ENCODE results near the gene CD58.
"Not testable (repeated sequence)": the region's sequence is repeated elsewhere in the genome, so short reads cannot be mapped to it uniquely, and the experiment has no call there.

The CD58 gene

DNA sequence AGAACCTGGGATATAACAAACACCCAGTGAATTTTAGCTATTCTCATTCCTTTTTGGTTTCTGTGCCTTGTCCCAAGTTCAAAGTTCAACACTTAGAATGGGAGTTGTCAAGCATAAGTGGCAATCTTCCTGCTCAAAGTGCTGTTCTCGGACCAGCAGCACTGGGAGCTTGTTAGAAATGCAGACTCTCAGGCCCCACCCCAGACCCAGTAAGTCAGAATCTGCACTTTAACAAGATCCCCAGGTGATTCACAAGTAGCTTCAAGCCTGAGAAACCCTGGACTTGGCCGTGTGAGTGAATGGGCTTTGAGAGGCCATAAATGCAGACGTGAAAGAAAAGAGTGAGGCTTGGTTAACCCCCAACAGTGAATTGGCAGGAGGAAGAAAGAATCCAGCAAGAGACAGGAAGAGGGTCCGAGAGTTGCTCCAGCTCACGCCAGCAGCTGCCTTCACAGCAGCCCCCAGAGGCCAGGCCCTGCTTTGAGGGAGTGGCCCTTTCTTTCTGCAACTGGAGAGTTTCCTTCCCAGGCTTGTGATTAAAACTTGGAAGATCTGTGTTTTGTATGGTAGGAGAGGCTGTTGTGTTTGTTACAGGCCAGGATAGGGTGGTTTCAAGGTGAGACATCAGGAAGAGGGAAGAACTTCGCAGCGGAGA is 21.3 kb upstream of the CD58 start:
- DNase-seq, result not testable (repeated sequence)

DNA sequence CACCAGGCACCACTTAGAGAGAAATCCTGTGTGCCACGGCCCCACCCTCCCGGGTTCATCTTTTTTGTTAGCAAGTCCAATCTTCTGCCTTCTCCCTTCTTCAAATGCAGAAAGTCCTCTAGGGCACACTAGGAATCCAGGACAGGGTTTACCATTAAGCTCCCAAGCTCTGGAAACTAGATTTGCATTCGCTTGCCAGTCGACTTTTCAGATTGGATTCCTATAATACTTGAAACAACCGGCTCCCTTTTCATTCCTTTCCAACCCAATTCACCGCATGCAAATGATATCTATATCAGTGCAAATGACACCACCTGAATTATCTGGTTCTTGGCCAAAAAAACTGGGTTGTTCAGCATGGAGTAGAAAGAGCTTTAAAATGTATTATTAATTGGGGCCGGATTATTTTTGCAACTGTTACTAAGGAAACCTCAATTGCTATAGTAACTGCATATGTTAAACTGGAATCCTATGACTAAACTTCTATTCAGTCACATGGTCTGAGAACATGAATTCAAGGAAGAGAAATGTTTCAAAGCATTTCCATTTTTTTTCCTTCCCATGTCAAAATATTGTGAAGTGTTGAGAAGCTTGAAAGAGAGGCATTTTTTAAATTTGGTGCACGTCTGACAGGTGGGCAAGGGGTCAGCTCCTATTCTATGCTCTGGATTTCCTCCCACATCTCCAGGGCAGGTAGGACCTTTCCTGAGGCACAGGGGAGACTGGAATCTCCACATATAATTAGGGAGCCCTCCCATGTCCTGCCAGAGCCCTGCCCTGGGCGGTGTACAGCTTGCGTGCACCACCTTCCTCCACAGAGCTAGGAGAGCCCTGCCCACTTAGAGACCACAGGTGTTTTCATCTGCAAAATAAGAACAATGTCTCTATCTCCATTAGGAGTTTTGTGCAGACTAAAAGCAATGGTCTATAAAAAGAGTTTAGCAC is 20.5 kb upstream of the CD58 start:
- not testable (repeated sequence) for DNase-seq

GRCh38 chr1:116590359-116591005 is 19.7 kb upstream of the CD58 start:
- DNase-seq, result not testable (repeated sequence)

DNA sequence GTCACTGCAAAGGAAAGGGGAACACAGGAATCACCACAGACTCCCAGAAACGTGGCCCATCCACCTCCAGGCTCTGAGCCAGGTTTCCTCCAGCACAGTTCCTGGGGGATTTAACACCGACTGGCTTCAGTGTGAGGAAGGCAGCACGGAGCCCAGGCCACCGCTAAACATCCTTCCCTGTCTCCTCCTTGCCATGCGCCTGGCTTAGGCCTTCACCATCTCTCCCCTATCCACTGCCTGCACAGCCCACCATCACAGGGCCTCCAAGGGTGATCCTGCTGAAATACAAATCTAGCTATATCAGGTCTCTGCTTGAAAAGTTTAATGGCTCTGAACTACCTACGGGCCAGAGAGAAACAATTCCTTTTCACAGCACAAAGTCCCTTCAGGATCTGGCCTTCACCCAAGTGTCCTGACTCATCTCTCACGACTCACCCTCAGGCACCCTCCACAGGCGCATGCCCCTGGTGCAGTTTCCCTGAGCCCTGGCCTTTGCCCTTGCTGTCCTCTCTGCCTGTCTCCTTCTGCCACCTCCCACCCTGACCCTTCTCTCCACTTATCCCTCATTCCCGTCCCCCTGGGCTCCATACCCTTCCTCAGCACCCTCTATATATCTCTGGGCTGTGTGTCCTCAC is 18.4 kb upstream of the CD58 start:
- DNase-seq, result not testable (repeated sequence)

- no peak for DNase-seq
Observed at GRCh38 chr1:116587501-116588227, 16.8 kb upstream of the CD58 start.

GRCh38 chr1:116586741-116587143 is 15.9 kb upstream of the CD58 start:
- DNase-seq, result no peak

DNA sequence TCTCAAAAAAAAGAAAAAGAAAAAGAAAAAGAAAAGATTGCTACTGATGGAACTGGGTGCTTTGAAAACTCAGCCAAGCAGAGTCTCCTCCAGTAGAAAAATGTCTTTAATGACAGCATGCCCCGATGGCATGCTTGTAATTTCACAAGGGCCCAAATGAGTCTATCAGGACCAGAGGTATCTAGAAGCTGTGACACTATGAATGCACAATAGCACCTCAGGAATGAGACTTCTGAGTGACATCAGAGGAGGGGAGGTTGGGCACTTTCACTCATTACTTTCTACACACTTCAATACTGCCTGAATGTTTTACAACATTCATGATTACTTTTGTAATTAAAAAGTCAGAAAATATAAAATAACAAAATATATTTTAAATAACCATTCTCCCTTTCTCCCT is 15.1 kb upstream of the CD58 start:
- no peak for DNase-seq

- DNase-seq, result no peak
Observed at GRCh38 chr1:116581323-116581885, 10.6 kb upstream of the CD58 start.

DNA sequence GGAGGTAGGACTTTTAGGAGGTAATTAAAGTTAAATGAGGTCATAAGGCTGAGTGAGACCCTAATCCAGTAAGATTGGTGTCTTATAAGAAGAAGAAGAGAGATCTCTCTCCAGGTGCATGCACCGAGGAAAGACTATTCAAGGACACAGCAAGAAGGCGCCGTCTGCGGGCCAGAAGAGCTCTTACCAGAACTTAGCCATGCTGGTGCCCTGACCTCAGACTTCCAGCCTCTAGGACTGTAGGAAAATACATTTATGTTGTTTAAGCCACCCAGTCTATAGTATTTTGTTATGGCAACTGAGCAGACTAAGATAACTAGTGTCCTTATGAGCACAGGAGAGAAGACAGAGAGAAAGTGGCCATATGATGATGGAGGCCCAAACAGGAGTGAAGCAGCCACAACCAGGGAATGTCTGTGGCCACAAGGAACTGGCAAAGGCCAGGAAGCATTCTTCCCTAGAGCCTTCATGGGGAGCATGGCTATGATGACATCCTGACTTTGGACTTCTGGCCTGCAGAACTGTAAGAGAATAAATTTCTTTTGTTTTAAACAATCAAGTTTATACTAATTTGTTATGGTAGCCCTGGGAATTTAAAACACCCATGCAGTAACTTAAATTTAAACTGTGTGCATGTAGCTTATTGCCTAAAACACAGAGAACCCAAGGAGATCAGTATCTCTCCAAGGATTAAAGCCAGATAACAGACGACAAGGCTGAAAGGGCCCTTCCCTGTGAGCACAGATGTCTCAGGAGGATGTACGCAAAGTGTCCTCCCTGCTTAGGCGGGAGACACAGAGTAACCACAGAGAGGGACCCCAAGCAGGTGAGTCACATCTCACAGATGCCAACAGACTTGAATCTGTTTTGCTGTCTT is 9.9 kb upstream of the CD58 start:
- no peak for DNase-seq

DNA sequence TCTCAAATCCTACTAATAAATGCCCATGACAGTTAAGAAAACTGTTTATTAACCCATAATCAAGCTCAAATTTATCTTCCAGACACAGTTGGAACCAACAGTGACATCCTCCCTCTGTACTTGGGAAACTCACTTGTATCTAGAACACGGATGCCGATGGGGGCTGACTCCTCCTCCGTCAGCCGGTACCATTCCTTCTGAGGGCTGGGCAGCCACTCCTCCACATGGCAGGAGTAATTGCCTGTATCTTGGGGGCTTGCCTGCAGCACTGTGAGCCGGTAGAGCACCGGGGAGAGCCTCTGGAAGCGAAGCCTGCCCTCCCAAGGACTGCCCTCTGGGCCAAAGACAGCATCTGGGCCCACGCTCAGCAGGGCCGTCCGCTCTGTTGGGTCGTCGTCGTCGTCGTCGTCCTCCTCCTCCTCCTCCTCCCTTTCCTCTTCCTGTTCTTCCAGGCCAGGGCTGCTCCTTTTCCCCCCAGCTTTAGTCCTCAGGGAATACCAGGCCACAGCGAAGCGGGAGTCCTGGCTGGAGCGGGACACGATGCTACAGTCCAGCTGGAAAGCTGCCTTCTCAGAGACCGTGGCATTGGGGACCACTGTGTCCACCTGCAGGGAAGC is 8.5 kb upstream of the CD58 start:
- no peak for DNase-seq

GRCh38 chr1:116578581-116578980 is 7.8 kb upstream of the CD58 start:
- no peak for DNase-seq

- DNase-seq, result no peak
Observed at GRCh38 chr1:116577759-116578314, 7.0 kb upstream of the CD58 start.

GRCh38 chr1:116574581-116575291 is 3.9 kb upstream of the CD58 start:
- DNase-seq, result peak; percentile 47

GRCh38 chr1:116573431-116574095 is 2.7 kb upstream of the CD58 start:
- DNase-seq, result no peak

GRCh38 chr1:116572771-116573430 is 2.1 kb upstream of the CD58 start:
- DNase-seq, result no peak

DNA sequence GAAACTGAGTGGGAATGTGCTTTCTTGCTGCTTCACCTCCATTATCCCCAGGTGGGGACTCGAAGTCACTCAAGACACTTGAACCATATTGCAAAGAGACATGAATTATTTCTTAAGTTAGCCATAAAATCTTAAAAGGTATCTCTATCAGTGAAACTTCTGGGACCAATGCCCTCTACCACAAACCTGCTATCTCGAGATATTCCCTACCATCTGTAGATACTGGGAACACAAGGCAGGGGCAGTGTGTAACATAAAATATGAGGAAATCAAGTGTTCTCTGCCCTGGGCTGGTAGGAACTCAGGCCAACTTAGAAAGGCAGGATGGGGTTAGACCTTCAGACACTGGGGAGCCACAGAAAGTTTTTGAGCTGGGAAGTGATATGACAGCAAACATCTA is 1.3 kb upstream of the CD58 start:
- DNase-seq, result no peak

- DNase-seq, result no peak
Observed at GRCh38 chr1:116571215-116571919, 541 bp upstream of the CD58 start.
